Measurements from ENCODE around the gene EDDM3A.

DNA sequence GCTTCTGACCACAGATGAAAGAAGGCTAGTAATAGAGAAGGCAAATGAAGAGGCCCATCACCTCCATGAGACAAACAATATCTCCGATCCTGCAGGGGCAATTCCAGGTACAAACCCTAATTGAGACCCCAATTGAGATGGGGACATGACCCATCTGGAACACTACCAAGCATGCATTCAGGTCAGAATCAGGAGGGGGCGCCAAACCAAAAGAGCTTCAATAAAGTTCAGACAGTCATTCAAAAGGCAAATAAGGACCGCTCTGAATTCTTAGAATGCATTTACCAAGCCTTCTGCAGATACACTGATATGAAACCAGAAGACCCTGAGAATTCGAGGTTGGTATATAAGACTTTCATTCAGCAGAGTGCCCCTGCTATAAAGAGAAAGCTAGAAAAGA lies 12.3 kb downstream of the EDDM3A start:
- TF ChIP-seq, protein P1, sequence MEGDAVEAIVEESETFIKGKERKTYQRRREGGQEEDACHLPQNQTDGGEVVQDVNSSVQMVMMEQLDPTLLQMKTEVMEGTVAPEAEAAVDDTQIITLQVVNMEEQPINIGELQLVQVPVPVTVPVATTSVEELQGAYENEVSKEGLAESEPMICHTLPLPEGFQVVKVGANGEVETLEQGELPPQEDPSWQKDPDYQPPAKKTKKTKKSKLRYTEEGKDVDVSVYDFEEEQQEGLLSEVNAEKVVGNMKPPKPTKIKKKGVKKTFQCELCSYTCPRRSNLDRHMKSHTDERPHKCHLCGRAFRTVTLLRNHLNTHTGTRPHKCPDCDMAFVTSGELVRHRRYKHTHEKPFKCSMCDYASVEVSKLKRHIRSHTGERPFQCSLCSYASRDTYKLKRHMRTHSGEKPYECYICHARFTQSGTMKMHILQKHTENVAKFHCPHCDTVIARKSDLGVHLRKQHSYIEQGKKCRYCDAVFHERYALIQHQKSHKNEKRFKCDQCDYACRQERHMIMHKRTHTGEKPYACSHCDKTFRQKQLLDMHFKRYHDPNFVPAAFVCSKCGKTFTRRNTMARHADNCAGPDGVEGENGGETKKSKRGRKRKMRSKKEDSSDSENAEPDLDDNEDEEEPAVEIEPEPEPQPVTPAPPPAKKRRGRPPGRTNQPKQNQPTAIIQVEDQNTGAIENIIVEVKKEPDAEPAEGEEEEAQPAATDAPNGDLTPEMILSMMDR (optimal IDR thresholded peaks at IDR 0.05 in 1 of 3, IDR thresholded peaks at IDR 0.05 in 1 of 3, conservative IDR thresholded peaks at IDR 0.05 in 1 of 3; ENCODE audit: extremely low read depth in 1 of 3, insufficient read depth in 2 of 3, low read length in 3 of 3) = no peak
- no peak for TF ChIP-seq EZH2 (IDR thresholded peaks at IDR 0.05; ENCODE audit: low read length)

All from keratinocyte (primary cell).